OCI-LY1 (cell line): ENCODE results near the gene TANC1.

Source experiments
- CTCF ChIP-seq: fragments of 200-600 bp; sonication (generic), shearing (Covaris generic); IDR thresholded peaks from 2 replicates; pipeline ENCODE4 v1.5.1; 2017; ENCODE audit warnings: mild to moderate bottlenecking, antibody characterized with exemption, low read length, moderate library complexity, mixed read lengths
- EZH2 ChIP-seq: fragments of 200-600 bp; sonication (generic), shearing (Covaris generic); IDR thresholded peaks from 2 replicates; pipeline ENCODE4 v1.8.0; 2017; ENCODE audit warnings: borderline replicate concordance, mixed run types, mild to moderate bottlenecking, antibody characterized with exemption, low read length, moderate library complexity, mixed read lengths

- TF ChIP-seq CTCF (no peak), EZH2 (no peak)
Observed at GRCh38 chr2:158960193-158960592, 8.2 kb upstream of the TANC1 start.
